GM23338 (cell line): Measurements from ENCODE around the gene ATP9A. TPM values are rescaled to one million over a fixed set of nuclear protein-coding genes. Genes with fewer than 3 reads are reported as not detected.

Experiments
- ATAC-seq: fragments of 200-7000 bp; cut with Tn5 transposase; 3 replicates; pipeline ENCODE4 v1.9.1; 2020
- DNase-seq: peaks from one replicate; pipeline ENCODE4 v3.0.0-alpha.2; 2015; ENCODE audit warnings: low spot score
- H2AFZ ChIP-seq: fragments of 200-600 bp; sonication (generic); 2 replicates; pipeline ENCODE4 v1.8.0; 2016; ENCODE audit warnings: antibody characterized with exemption, mild to moderate bottlenecking, moderate library complexity
- H3F3A ChIP-seq: fragments of 200-600 bp; sonication (generic); replicated peaks from 2 replicates; pipeline ENCODE4 v1.8.0; 2017; ENCODE audit warnings: antibody characterized with exemption, mixed run types, low read depth
- H3K27ac ChIP-seq: fragments of 200-600 bp; sonication (generic); 2 replicates; pipeline ENCODE4 v1.6.1; 2016; ENCODE audit warnings: low read depth
- H3K27me3 ChIP-seq: fragments of 200-600 bp; sonication (generic); 2 replicates; pipeline ENCODE4 v1.8.0; 2016; ENCODE audit warnings: mild to moderate bottlenecking, mixed run types, moderate library complexity; ENCODE audit not compliant: insufficient read depth
- H3K36me3 ChIP-seq: fragments of 200-600 bp; sonication (generic); 2 replicates; pipeline ENCODE4 v1.8.0; 2016; ENCODE audit warnings: mild to moderate bottlenecking; ENCODE audit not compliant: insufficient read depth
- H3K4me1 ChIP-seq: fragments of 200-600 bp; sonication (generic); 2 replicates; pipeline ENCODE4 v1.8.0; 2016; ENCODE audit warnings: mild to moderate bottlenecking, moderate library complexity; ENCODE audit not compliant: insufficient read depth
- H3K4me2 ChIP-seq: fragments of 200-600 bp; sonication (generic); 2 replicates; pipeline ENCODE4 v1.7.1; 2017; ENCODE audit warnings: mixed run types
- H3K4me3 ChIP-seq: fragments of 200-600 bp; sonication (generic); 2 replicates; pipeline ENCODE4 v1.6.1; 2016; ENCODE audit warnings: mixed run types
- H3K79me2 ChIP-seq: fragments of 200-600 bp; sonication (generic); replicated peaks from 2 replicates; pipeline ENCODE4 v1.8.0; 2017; ENCODE audit warnings: mild to moderate bottlenecking; ENCODE audit not compliant: insufficient read depth
- H3K9me2 ChIP-seq: fragments of 200-600 bp; sonication (generic); 2 replicates; pipeline ENCODE4 v1.8.0; 2017; ENCODE audit not compliant: insufficient read depth
- H4K20me1 ChIP-seq: fragments of 200-600 bp; sonication (generic); replicated peaks from 2 replicates; pipeline ENCODE4 v1.8.0; 2017; ENCODE audit warnings: mild to moderate bottlenecking; ENCODE audit not compliant: insufficient read depth
- H3K27ac Mint-ChIP-seq: 2 replicates; pipeline ENCODE4 v1.8.0; 2020; ENCODE audit warnings: inconsistent platforms, mild to moderate bottlenecking, moderate library complexity, mixed read lengths
- H3K27me3 Mint-ChIP-seq: 3 replicates; pipeline ENCODE4 v1.8.0; 2022; ENCODE audit warnings: low read depth, mild to moderate bottlenecking, moderate library complexity, mixed read lengths, inconsistent platforms; ENCODE audit not compliant: insufficient read depth, poor library complexity
- H3K36me3 Mint-ChIP-seq: 3 replicates; pipeline ENCODE4 v1.8.0; 2021; ENCODE audit warnings: low read depth, mild to moderate bottlenecking, inconsistent platforms, moderate library complexity, mixed read lengths
- H3K4me1 Mint-ChIP-seq: 3 replicates; pipeline ENCODE4 v1.8.0; 2020; ENCODE audit warnings: mild to moderate bottlenecking, inconsistent platforms, mixed read lengths
- H3K4me3 Mint-ChIP-seq: 3 replicates; pipeline ENCODE4 v1.8.0; 2021; ENCODE audit warnings: moderate library complexity, mild to moderate bottlenecking, inconsistent platforms, mixed read lengths
- H3K9me3 Mint-ChIP-seq: 3 replicates; pipeline ENCODE4 v1.8.0; 2020; ENCODE audit warnings: moderate library complexity, mild to moderate bottlenecking, inconsistent platforms, mixed read lengths
- CREB1 ChIP-seq: fragments of 250-450 bp; sonication (Bioruptor Pico); IDR thresholded peaks from 2 replicates; pipeline ENCODE4 v1.5.0; 2020; ENCODE audit warnings: low read depth, mild to moderate bottlenecking, moderate library complexity
- EZH2 ChIP-seq: fragments of 200-600 bp; sonication (generic); IDR thresholded peaks from one replicate; pipeline ENCODE4 v1.8.0; 2017; ENCODE audit warnings: antibody characterized with exemption, mild to moderate bottlenecking, low read depth; ENCODE audit not compliant: unreplicated experiment
- EZH2phosphoT487 ChIP-seq: fragments of 200-600 bp; sonication (generic); IDR thresholded peaks from one replicate; pipeline ENCODE4 v1.8.1; 2018; ENCODE audit warnings: antibody characterized with exemption; ENCODE audit not compliant: unreplicated experiment
- JUNB ChIP-seq: IDR thresholded peaks from one replicate; pipeline ENCODE4 v1.6.1; 2016; ENCODE audit warnings: antibody characterized with exemption; ENCODE audit not compliant: unreplicated experiment
- NANOG ChIP-seq: IDR thresholded peaks from 2 replicates; pipeline ENCODE4 v1.6.1; 2016; ENCODE audit warnings: antibody characterized with exemption, borderline replicate concordance
- POLR2AphosphoS5 ChIP-seq: IDR thresholded peaks from 2 replicates; pipeline ENCODE4 v1.6.1; 2016; ENCODE audit warnings: antibody characterized with exemption, low read depth
- ZNF114 ChIP-seq: fragments of 250-450 bp; sonication (Bioruptor Pico); IDR thresholded peaks from 2 replicates; pipeline ENCODE4 v1.5.0; 2020; ENCODE audit warnings: mild to moderate bottlenecking, moderate library complexity
- ZNF331 ChIP-seq: fragments of 250-450 bp; sonication (Bioruptor Pico); IDR thresholded peaks from 2 replicates; pipeline ENCODE4 v1.5.0; 2020; ENCODE audit warnings: low read depth, mild to moderate bottlenecking, moderate library complexity
- polyA plus RNA-seq: library from polyadenylated mRNA; unstranded; fragments of >200 nt; fragmentation: Nextera tagmentation; extraction: Ambion mirVana; gene quantifications from 2 replicates; pipeline ENCODE4 v1.2.1, GENCODE V29; 2016
- total RNA-seq: library from RNA; depleted of rRNA; stranded (reverse); fragments of >200 nt; shearing (Covaris generic); gene quantifications from 2 replicates; pipeline ENCODE4 v1.2.3, GENCODE V29; 2014
- TF ChIP-seq, protein P1 (sequence below): IDR thresholded peaks from one replicate; pipeline ENCODE4 v1.6.1; 2018; ENCODE audit warnings: antibody characterized with exemption; ENCODE audit not compliant: unreplicated experiment
- TF ChIP-seq, protein P2 (sequence below), 2 experiments: fragments of 200-600 bp in 1 of 2; sonication (generic) in 1 of 2; conservative IDR thresholded peaks; 2 replicates each; pipeline versions ENCODE4 v1.5.1 to v1.6.1; 2016 to 2017; ENCODE audit warnings: antibody characterized with exemption in 2 of 2, low read depth in 2 of 2, mild to moderate bottlenecking in 2 of 2, moderate library complexity in 1 of 2
- TF ChIP-seq, protein P3 (sequence below): IDR thresholded peaks from 2 replicates; pipeline ENCODE4 v1.6.1; 2016; ENCODE audit warnings: antibody characterized with exemption

Gene ATP9A
- total and polyA plus RNA-seq, 2 experiments from 2014 or later, result 0.94 to 5.9 TPM

DNA sequence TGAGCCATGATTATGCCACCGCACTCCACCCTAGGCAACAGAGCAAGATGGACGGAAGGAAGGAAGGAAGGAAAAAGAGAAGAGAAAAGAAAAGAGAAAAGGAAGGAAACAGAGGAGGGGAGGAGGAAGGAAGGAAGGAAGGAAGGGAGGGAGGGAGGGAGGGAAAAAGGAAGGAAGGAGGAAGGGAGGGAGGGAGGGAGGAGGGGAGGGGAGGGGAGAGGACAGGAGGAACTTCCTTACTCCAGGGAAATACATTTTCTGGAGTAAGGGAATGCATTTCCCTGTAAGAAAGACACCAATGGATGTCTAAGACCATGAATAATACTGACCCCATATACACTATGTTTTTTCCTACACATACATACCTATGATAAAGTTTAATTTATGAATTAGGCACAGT is 132.5 kb downstream of the ATP9A start (continued):
- TF ChIP-seq, protein P1, sequence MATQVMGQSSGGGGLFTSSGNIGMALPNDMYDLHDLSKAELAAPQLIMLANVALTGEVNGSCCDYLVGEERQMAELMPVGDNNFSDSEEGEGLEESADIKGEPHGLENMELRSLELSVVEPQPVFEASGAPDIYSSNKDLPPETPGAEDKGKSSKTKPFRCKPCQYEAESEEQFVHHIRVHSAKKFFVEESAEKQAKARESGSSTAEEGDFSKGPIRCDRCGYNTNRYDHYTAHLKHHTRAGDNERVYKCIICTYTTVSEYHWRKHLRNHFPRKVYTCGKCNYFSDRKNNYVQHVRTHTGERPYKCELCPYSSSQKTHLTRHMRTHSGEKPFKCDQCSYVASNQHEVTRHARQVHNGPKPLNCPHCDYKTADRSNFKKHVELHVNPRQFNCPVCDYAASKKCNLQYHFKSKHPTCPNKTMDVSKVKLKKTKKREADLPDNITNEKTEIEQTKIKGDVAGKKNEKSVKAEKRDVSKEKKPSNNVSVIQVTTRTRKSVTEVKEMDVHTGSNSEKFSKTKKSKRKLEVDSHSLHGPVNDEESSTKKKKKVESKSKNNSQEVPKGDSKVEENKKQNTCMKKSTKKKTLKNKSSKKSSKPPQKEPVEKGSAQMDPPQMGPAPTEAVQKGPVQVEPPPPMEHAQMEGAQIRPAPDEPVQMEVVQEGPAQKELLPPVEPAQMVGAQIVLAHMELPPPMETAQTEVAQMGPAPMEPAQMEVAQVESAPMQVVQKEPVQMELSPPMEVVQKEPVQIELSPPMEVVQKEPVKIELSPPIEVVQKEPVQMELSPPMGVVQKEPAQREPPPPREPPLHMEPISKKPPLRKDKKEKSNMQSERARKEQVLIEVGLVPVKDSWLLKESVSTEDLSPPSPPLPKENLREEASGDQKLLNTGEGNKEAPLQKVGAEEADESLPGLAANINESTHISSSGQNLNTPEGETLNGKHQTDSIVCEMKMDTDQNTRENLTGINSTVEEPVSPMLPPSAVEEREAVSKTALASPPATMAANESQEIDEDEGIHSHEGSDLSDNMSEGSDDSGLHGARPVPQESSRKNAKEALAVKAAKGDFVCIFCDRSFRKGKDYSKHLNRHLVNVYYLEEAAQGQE, result no peak
- no peak for TF ChIP-seq ZNF114 (CRISPR knock-in tag)
- no peak for TF ChIP-seq POLR2AphosphoS5
- TF ChIP-seq CREB1 (CRISPR knock-in tag), result no peak
- TF ChIP-seq NANOG, result no peak
- no peak for TF ChIP-seq ZNF331 (CRISPR knock-in tag)
- TF ChIP-seq, protein P2, sequence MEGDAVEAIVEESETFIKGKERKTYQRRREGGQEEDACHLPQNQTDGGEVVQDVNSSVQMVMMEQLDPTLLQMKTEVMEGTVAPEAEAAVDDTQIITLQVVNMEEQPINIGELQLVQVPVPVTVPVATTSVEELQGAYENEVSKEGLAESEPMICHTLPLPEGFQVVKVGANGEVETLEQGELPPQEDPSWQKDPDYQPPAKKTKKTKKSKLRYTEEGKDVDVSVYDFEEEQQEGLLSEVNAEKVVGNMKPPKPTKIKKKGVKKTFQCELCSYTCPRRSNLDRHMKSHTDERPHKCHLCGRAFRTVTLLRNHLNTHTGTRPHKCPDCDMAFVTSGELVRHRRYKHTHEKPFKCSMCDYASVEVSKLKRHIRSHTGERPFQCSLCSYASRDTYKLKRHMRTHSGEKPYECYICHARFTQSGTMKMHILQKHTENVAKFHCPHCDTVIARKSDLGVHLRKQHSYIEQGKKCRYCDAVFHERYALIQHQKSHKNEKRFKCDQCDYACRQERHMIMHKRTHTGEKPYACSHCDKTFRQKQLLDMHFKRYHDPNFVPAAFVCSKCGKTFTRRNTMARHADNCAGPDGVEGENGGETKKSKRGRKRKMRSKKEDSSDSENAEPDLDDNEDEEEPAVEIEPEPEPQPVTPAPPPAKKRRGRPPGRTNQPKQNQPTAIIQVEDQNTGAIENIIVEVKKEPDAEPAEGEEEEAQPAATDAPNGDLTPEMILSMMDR (conservative IDR thresholded peaks at IDR 0.05; ENCODE audit: low read depth in 2 of 2), result no peak
- TF ChIP-seq EZH2, result no peak
- no peak for TF ChIP-seq EZH2phosphoT487
- TF ChIP-seq, protein P3, sequence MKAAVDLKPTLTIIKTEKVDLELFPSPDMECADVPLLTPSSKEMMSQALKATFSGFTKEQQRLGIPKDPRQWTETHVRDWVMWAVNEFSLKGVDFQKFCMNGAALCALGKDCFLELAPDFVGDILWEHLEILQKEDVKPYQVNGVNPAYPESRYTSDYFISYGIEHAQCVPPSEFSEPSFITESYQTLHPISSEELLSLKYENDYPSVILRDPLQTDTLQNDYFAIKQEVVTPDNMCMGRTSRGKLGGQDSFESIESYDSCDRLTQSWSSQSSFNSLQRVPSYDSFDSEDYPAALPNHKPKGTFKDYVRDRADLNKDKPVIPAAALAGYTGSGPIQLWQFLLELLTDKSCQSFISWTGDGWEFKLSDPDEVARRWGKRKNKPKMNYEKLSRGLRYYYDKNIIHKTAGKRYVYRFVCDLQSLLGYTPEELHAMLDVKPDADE, result no peak

DNA sequence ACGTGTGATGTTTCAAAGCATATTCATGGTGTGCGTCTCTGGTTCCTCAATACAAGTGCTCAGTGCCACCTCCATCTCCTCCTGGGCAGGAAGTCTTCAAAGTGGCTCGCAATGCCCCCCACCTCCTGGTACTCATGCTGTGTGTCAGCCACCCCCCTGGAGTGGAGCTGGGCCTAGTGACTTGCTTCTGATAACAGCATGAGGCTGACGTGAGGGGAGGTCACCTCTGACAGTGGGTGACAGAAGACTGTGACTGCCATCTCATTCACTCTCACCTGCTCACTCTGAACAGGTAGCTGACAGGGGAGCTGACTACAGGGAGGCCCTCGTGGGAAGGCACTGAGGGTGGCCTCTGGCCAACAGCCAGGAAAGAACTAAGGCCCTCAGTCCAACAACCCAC is 133.3 kb downstream of the ATP9A start:
- Histone ChIP-seq H4K20me1 (no peaks in the 10 kb centered on the region), H3K9me2 (no peaks in the 10 kb centered on the region), H3K4me1 (no peaks in the 10 kb centered on the region), H3K27me3 (no peaks in the 10 kb centered on the region), H3K36me3 (no peaks in the 10 kb centered on the region), H2AFZ (no peak overlapping the region), H3K4me3 (no peak overlapping the region), H3K79me2 (no peaks in the 10 kb centered on the region), H3F3A (no peaks in the 10 kb centered on the region), H3K27ac (no peak overlapping the region), H3K4me2 (no peak overlapping the region)
- Mint-ChIP-seq H3K27ac (no peak overlapping the region), H3K4me1 (no peaks in the 10 kb centered on the region; the same call in 2 of the 3 replicates), H3K9me3 (no peaks in the 10 kb centered on the region), H3K27me3 (peaks cover 3% of the 10 kb centered on the region), H3K36me3 (no peaks in the 10 kb centered on the region), H3K4me3 (no peak overlapping the region)
- ATAC-seq (no peak), DNase-seq (no peak)
- TF ChIP-seq, protein P3, result no peak
- TF ChIP-seq JUNB, result no peak
- TF ChIP-seq, protein P1, result no peak
- TF ChIP-seq, protein P2 (conservative IDR thresholded peaks at IDR 0.05; ENCODE audit: low read depth in 2 of 2), result no peak
- no peak for TF ChIP-seq NANOG
